ENCODE results near the gene BCAR3.
"Not testable (repeated sequence)": the region's sequence is repeated elsewhere in the genome, so short reads cannot be mapped to it uniquely, and the experiment has no call there.

BCAR3 gene

GRCh38 chr1:93707956-93708355, 26.3 kb upstream of the BCAR3 start:
- in situ Hi-C loops (cut with MboI; ENCODE audit: low sequenced_read_pairs) = no loop called here

- in situ Hi-C loops (cut with MboI; ENCODE audit: low sequenced_read_pairs) = no loop called here
Observed at GRCh38 chr1:93705892-93706500, 24.4 kb upstream of the BCAR3 start.

- in situ Hi-C loops (cut with MboI; ENCODE audit: low sequenced_read_pairs) = no loop called here
Observed at GRCh38 chr1:93704052-93704451, 22.4 kb upstream of the BCAR3 start.

DNA sequence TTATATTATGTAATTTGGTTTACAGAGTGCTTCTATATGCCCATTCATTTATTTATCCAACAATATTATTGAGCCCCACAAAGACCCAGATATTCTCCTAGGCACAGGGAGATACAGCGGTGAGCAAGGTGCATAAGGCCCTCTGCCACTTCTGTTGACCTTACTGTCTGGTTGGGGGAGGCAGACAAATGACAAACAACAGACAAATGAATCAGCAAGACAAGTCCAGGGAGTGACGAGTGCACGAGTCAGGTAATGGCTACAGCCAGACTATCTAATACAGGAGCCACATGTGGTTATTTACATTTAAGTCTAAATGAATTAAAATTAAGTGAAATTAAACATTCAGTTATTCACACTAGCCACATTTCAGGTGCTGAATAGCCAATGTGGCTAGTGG, 22.0 kb upstream of the BCAR3 start:
- in situ Hi-C loops (cut with MboI; ENCODE audit: low sequenced_read_pairs) = no loop called here

- in situ Hi-C loops (cut with MboI; ENCODE audit: low sequenced_read_pairs) = no loop called here
Observed at GRCh38 chr1:93702828-93703183, 21.2 kb upstream of the BCAR3 start.

DNA sequence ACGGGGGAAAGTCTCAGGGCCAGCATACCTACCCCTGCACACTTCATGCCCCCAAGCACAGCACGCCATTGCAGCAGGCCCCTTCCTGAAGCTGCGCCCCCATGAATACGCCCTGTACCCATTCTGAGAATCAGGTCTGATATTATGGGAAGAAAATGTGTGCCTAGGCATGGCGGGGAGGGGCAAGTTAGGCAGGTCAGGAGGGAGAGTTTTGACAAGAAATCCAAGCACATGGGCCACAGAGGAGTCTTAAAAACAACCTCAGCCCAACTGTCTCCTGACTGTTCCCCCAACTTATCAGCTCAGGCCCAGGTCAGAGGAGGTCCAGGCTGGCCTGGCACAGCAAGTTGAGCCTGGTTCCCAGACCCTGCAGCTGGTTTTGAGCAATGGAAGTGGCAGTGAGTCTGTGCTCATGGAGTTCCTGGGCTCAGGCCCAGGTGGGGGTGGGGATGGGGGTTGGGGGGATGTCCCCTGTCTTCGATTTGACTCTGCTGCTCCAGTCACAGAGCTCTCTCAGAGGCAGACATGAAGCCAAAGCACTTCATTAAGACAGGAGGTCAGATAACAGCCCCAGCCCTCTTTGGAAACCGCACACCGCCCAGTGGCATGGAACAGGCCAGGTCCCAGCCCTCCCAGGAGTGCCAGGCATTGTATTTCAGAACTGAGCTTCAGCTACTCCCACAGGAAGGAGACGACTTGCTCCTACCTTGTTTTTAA, 20.6 kb upstream of the BCAR3 start:
- in situ Hi-C loops (cut with MboI; ENCODE audit: low sequenced_read_pairs) = no loop called here

GRCh38 chr1:93701629-93702028, 20.0 kb upstream of the BCAR3 start:
- in situ Hi-C loops (cut with MboI; ENCODE audit: low sequenced_read_pairs) = no loop called here

- in situ Hi-C loops (cut with MboI; ENCODE audit: low sequenced_read_pairs) = no loop called here
Observed at GRCh38 chr1:93700532-93701469, 19.2 kb upstream of the BCAR3 start.

GRCh38 chr1:93699503-93700168, 18.0 kb upstream of the BCAR3 start:
- in situ Hi-C loops (cut with MboI; ENCODE audit: low sequenced_read_pairs) = no loop called here

- in situ Hi-C loops (cut with MboI; ENCODE audit: low sequenced_read_pairs) = no loop called here
Observed at GRCh38 chr1:93699049-93699384, 17.4 kb upstream of the BCAR3 start.

DNA sequence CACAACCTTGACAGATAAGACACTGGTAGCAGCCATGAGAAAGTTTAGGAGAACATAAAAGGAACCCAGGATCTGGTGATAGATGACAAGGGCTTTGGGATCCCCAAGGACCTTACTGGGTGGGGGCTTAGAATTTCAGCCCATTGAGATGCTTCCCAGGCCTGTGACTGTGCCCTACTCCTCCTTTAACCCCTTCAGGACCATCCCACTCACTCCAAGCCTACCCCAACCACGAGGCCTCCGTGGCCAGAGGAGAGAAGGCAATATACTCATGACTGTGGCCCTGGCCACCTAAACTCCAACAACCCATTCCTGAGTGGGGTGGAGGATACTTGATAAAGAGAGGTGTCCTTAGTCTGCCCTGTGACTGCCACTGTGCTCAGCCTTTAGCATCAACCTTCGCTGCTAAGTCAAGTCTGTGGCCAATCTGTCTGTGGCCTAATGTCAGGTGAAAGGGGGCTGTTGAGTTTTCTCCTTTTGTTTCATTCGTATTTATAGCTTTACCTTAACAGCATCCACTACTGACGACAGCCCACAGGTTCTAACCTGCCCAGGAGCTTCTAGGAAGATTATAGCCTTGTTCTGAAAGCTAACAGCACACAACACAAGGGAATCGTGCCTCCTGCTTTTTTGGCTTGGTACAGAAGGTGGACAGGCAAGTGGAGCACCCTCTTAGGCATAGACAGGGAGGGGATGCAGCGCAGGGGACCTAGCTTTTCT, 16.9 kb upstream of the BCAR3 start:
- in situ Hi-C loops (cut with MboI; ENCODE audit: low sequenced_read_pairs) = no loop called here

DNA sequence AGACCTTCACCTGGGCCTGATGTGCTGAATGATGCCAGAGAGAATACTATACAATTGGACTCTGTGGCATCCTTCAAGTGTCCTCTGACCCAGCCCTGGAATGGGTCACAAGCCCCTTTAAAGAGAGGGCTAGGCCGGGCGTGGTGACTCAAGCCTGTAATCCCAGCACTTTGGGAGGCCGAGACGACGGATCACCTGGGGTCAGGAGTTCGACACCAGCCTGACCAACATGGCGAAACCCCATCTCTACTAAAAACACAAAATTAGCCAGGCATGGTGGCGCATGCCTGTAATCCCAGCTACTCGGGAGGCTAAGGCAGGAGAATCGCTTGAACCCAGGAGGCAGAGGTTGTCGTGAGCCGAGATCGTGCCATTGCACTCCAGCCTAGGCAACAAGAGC, 15.9 kb upstream of the BCAR3 start:
- in situ Hi-C loops (cut with MboI; ENCODE audit: low sequenced_read_pairs) = not testable (repeated sequence)

DNA sequence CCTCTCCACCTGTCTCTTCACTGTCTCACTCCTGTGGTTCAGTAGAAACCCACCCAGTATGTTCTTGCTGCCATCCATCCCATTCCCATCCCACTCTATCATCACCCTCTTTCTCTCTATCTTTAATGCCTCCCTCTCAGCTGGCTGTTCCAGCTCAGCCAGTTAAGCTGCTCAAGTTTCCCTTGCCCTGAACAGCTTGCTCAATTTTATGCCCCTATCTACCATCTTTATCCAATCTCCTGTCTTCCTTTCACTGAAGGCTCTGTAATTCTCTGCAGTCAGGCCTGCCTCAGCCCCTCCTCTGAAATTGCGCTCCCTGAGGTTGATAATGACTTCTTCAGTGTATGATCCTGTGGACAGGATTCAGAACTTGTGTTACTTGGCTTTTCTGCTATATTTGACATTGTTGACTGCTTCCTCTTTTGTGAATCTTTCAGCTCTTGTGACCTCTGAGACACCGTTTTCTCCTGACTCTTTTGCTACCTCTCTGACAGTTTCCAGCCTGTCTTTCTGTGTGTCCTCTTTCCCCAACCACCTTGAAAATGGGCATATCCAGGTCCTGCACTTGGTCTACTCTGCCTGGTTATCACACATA, 13.9 kb upstream of the BCAR3 start:
- in situ Hi-C loops (cut with MboI; ENCODE audit: low sequenced_read_pairs) = no loop called here

DNA sequence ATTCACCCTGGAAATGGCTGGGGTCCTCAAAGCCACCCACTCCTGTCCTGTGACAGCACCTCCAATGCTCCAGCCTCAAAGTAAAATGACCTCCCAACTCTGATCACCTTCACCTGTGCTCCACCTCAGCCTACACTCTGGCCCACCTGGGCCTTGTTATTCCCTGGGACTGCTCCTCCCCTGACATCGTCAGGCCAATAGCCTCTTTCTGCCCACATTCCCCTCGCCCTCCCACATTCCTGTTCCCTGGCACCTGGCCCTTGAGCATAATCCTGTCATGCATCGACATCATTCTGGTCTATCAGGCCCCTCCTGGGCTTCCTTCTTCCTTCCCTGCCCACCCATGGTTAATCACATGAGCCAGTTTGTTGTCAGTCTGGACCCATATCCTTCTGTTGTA, 13.2 kb upstream of the BCAR3 start:
- in situ Hi-C loops (cut with MboI; ENCODE audit: low sequenced_read_pairs) = no loop called here

DNA sequence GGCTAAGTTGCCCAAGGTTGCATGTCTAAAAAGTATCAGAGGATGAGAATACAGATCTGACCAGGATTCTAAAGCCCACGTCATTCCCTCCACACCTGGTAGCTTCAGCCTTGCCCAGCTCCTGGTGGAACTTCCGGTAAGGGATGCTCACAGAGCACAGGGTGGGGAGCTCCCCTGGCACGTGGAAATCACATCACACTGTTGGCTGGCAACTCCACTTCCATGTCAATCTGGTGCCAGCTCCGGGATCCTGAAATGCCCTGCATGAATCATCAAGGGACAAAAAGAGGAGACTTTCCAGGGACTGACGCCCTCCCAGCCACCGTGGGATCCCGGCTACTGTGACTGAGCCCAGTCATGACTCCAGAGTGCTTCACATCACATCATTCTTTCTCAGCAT, 12.4 kb upstream of the BCAR3 start:
- in situ Hi-C loops (cut with MboI; ENCODE audit: low sequenced_read_pairs) = no loop called here

- in situ Hi-C loops (cut with MboI; ENCODE audit: low sequenced_read_pairs) = no loop called here
Observed at GRCh38 chr1:93692983-93693591, 11.4 kb upstream of the BCAR3 start.

DNA sequence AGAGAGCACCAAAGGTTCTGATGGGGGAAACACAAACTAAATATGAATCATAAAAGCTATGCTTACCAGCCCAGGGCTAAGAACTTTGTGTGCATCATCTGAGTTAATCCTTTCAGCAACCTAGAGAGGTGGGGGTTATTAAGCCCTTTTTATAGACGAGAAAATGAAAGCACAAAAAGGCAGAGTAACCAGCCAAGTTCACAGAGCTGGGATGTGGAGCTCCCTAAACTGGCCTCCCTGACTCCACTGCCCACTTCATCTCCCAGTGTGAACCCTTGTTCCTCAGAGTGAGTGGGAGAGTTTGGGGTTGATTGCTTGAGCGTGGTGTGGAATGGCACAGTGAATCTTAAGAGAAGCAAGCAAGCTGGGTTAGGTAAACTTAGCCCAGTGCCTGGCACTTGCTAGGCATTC, 10.8 kb upstream of the BCAR3 start:
- in situ Hi-C loops (cut with MboI; ENCODE audit: low sequenced_read_pairs) = no loop called here

DNA sequence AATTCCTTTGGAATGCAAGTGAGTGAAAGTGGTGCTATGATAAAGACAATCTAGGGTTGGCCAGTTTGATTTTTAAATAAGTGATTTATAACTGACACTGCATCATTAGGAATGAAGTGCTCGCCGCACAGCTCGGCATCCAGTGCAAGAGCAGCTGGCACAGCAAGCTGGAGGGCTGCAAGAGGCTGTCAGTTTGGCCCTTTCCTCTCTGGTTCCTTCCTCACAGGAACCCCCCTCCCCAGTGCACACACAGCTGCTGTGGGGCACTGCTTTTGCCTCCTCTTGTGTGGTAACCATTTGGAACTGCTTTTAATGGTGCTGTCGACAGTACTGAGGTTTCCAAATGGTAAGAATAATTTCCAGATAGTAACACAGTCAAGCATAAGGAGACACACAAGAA, 10.4 kb upstream of the BCAR3 start:
- in situ Hi-C loops (cut with MboI; ENCODE audit: low sequenced_read_pairs) = no loop called here

DNA sequence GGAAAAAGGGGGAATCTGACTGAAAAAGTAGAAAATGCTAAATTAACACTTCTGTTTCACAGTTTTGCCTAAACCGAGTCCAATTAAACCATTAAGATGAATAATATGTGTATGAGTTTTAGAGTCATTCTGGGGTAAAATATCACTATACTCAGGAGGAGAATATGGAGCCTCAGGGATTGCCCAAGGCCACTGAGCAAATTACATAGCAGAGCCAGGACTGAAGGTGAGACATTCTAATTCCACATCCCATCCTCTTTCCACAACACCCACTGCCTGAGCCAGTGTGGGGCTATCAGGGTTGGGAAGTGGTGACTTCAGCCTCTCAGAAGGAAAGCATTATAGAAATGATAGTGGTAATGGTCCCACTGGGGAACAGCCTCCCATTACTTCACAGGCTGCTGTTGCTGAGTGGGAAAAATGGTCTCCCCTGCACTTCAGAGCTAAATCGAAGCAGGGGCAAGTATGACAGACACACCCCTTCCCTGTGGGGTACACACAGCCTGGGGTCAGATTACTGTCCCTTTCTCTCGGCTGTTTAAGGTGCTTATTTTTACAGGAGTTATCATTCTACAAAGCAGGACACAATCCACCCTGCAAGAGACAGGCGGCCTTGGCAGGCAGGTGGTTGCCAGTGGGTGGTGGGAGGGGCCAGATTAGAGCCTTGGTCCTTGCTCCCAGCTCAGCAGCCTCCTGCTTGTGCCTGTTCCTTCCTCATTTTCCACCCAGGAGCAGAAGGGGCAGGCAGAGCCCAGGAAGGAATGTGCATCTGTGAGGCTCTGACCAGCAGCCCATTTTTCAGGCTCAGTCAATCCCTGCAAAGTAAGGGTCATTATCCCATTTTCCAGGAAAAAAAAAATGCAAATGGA, 9.5 kb upstream of the BCAR3 start:
- in situ Hi-C loops (cut with MboI; ENCODE audit: low sequenced_read_pairs) = no loop called here

Measured in hTERT RPE-1 (cell line).